NCI-H1694 treated with DMSO at 0.1 percent for 48 hours (cell line): ENCODE measurements around the gene ZNF776.
A peak's percentile ranks its signal among the peaks of the same experiment; 100 is the strongest.
"Not testable (repeated sequence)": the region's sequence is repeated elsewhere in the genome, so short reads cannot be mapped to it uniquely, and the experiment has no call there.

Source experiments
- DNase-seq: peaks from one replicate; lab custom pipeline; 2025; lab: John Stamatoyannopoulos, UW

Gene ZNF776

GRCh38 chr19:57746580-57747471, at the start of gene ZNF776:
Gene ZNF776 (plus strand): TSS chr19:57746815. CDS start chr19:57747059, 244 bp downstream.
- peak; percentile 88 for DNase-seq

GRCh38 chr19:57701625-57702024, 45.0 kb upstream of the ZNF776 start:
- DNase-seq, result no peak

DNA sequence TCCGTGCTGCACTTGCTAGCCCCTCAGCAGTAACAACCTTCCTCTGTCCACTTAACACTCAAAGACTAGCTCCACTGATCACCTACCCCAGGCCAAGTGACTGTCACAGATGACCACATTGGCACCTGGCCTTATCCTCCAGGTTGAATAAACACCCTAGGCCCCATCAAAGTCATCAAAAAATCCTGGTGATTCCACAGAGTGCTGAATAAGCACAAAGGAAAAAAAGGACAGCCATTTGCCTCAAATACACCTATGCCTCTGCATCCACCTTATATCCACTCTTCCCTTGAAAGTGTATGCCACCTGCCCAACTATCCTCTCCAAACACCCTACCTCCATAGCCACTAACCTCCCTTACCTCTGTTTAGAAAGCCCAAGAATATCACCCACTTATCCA, 40.3 kb upstream of the ZNF776 start:
- no peak for DNase-seq

DNA sequence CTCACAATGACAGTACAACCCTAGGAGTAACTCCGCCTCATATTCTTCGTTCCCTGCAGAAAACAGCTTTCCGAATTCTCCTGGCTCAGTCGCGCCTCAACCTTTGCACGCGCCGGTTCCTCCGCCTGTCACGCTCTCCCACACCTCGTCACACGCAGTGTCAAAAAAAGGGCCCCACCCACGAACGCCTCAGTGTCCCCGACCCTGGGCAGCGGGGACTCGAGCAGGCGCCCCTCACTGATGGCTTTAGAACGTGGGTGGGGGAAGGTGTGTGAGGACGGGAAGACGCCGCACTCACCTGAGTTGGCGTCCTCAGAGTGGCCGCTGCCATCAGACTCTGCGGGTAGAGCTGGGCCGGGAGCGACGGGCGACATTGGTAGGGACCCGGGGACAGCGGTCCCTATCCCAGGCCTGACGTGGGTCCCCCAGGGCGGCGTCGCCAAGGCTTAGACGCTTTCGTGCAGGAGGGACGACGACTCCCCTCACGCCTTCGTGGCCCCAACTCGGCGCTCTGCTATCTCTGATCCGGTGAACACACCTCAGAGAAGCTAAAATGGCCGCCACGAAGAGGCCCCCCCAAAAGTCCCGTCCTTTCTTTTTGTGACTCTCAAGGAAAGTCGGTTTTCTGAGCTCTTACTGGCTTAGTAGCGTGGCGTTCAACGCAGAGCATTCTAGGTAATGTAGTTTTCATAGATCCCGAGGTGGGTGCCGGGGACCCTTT, 37.8 kb upstream of the ZNF776 start, which contains the start of gene ZNF154:
TSS of gene ZNF154 (minus strand) at position 564 of the 721 bp plus-strand sequence. CDS start at position 331, 233 bp downstream.
- DNase-seq, result no peak

GRCh38 chr19:57709616-57710015, 37.0 kb upstream of the ZNF776 start:
- DNase-seq, result no peak

- no peak for DNase-seq
Observed at GRCh38 chr19:57712222-57712621, 34.4 kb upstream of the ZNF776 start.

GRCh38 chr19:57719424-57719823, 27.2 kb upstream of the ZNF776 start:
- no peak for DNase-seq

- DNase-seq, result no peak
Observed at GRCh38 chr19:57719901-57720519, 26.6 kb upstream of the ZNF776 start.

GRCh38 chr19:57720878-57721277, 25.7 kb upstream of the ZNF776 start:
- DNase-seq, result no peak

DNA sequence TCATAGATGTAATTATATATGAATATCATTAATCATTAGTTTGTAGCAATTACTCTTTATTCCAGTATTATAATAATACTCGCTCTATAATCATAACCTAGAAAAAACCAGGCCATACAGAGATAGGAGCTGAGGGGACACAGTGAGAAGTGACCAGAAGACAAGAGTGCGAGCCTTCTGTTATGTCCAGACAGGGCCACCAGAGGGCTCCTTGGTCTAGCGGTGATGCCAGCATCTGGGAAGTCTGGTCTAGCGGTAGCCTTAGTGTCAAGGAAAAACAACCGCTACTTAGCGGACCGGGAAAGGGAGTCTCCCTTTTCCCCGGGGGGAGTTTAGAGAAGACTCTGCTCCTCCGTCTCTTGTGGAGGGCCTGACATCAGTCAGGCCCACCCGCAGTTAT, 8.3 kb upstream of the ZNF776 start:
- DNase-seq, result not testable (repeated sequence)

DNA sequence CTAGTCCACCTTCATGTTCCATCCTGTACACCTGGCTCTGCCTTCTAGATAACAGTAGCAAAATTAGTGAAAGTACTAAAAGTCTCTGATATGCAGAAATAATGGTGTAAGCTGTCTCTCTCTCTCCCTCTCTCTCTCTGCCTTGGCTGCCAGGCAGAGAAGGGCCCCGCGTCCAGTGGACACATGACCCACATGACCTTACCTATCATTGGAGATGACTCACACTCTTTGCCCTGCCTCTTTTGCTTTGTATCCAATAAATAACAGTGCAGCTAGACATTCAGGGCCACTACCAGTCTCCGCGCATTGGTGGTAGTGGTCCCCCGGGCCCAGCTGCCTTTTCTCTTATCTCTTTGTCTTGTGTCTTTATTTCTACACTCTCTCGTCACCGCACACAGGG, 7.8 kb upstream of the ZNF776 start:
- not testable (repeated sequence) for DNase-seq

GRCh38 chr19:57747472-57747807, 825 bp downstream of the ZNF776 start:
- no peak for DNase-seq

DNA sequence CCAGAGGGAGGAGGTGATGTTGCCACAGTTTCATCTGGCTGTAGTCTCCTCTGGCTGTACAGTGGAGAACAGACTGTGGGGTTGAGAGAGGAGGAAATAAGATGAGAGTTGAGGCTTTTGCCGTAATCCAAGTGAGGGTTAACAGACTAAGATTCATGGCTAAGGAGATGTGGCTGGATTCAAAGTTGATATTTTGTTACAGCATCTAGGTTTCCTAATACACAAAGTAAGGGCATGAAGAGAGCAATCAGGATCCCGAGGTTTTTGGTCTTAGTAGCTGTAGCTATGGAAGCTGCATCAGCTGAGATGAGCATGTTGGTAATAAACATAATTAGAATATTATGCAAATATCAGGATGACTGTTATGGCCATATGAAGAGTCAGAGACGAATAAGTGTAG, 1.4 kb downstream of the ZNF776 start:
- no peak for DNase-seq

DNA sequence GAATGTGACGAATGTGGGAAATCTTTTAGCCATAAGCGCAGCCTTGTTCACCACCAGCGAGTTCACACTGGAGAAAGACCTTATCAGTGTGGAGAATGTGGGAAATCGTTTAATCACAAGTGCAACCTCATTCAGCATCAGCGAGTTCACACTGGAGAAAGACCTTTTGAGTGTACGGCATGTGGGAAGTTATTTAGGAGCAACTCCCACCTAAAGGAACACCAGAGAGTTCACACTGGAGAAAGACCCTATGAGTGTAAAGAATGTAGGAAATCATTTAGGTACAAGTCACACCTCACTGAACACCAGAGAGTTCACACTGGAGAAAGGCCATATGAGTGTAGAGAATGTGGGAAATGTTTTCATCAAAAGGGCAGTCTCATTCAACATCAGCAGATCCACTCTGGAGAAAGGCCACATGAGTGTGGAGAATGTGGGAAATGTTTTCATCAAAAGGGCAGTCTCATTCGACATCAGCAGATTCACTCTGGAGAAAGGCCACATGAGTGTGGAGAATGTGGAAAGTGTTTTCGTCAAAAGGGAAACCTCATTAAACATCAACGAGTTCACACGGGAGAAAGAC, 7.6 kb downstream of the ZNF776 start:
- DNase-seq, result no peak

GRCh38 chr19:57755031-57755430, 8.4 kb downstream of the ZNF776 start:
- no peak for DNase-seq

DNA sequence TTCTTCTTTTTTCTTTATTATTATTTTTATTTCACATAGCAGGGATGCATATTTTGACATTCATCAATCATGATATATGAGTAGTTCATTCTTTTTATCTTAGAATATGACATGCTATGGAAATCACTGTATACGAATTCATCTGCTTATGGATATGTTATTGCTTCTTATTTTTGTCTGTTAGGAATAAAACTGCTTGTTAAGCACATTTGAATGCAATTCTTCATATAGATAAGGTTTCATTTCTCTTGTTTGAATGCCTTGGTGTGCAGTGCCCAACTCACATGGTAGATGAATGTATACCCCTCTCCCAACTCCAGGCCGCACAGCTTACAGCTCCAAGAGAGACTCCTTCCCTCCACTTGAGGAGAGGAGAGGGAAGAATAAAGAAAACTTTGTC, 11.3 kb downstream of the ZNF776 start:
- no peak for DNase-seq

DNA sequence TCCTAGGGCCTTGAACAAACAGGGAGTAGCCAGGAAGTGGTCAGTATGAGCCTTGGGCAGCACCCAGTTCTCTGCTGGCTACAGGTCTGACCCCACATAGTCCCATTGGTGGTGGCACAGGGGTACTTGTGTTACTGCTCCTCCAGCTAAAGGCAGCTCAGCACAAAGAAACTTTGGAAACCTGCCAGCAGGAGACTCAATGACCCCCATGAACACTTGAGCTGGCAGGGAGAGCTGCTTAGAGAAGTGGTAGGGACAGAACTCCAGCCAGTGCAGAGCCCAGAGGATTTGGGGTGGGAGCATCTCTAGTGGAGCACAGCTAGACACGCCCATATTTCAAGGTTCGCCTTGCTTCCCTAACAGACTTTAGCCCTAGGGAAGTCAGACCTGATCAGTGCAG, 12.5 kb downstream of the ZNF776 start:
- DNase-seq, result no peak

- DNase-seq, result peak; percentile 27
Observed at GRCh38 chr19:57769345-57770131, 22.9 kb downstream of the ZNF776 start, which contains the start of gene ZNF586. Gene ZNF586 (plus strand): TSS chr19:57769676. CDS start chr19:57769843, 167 bp downstream.

- no peak for DNase-seq
Observed at GRCh38 chr19:57771417-57771816, 24.8 kb downstream of the ZNF776 start.

DNA sequence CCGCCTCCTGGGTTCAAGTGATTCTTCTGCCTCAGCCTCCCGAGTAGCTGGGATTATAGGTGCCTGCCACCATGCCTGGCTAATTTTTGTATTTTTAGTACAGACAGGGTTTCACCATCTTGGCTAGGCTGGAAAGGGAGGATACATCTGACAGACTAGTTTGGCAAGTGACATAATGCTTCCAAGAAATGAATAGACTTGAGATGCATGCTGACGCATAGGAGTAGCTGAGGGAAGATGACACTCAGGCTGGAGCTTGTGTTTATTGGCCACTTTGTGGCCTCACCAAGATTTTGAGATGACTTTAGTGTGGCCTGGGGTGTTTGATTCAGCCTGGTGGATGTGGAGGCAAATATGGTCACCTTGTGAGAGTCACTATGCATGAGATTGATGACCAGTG, 26.9 kb downstream of the ZNF776 start:
- no peak for DNase-seq

- no peak for DNase-seq
Observed at GRCh38 chr19:57776764-57777296, 30.2 kb downstream of the ZNF776 start.
